Left forelimb (tissue), 1 donor: ENCODE measurements around the gene BPIFB3.
"Not testable (repeated sequence)": the region's sequence is repeated elsewhere in the genome, so short reads cannot be mapped to it uniquely, and the experiment has no call there.

Experiments used
- DNase-seq: peaks from one replicate; pipeline ENCODE4 v3.0.0-alpha.2; 2018; ENCODE audit warnings: low spot score

BPIFB3 gene

GRCh38 chr20:33120934-33121333 is 67.2 kb downstream of the BPIFB3 start:
- no peak for DNase-seq

DNA sequence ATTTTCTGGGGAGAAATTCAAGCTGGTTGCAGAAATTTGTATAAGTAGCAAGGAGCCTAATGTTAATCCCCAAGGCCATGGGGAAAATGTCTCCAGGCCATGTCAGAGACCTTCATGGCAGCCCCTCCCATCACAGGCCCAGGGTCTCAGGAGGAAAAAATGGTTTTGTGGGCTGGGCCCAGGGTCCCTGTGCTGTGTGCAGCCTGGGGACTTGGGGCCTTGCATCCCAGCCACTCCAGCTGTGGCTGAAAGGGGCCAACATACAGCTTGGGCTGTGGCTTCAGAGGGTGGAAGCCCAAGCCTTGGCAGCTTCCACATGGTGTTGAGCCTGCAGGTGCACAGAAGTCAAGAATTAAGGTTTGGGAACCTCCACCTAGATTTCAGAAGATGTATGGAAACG is 68.6 kb downstream of the BPIFB3 start:
- DNase-seq = not testable (repeated sequence)
